Mesothelial cell of epicardium (in vitro differentiated cells): ENCODE measurements around the gene CPA5. TPM values are rescaled to one million over a fixed set of nuclear protein-coding genes. Genes with fewer than 3 reads are reported as not detected.

Experiments used
- DNase-seq, 2 experiments: peaks; one replicate each; pipeline ENCODE4 v3.0.0; 2021; ENCODE audit warnings: low spot score in 2 of 2; ENCODE audit not compliant: unreplicated experiment in 2 of 2
- H3K27ac Mint-ChIP-seq: 2 replicates; pipeline ENCODE4 v1.8.0; 2021; ENCODE audit warnings: mixed read lengths
- H3K27me3 Mint-ChIP-seq: 2 replicates; pipeline ENCODE4 v1.8.0; 2021; ENCODE audit warnings: low read depth, mixed read lengths
- H3K36me3 Mint-ChIP-seq: 2 replicates; pipeline ENCODE4 v1.8.0; 2021; ENCODE audit warnings: mixed read lengths
- H3K4me1 Mint-ChIP-seq: 2 replicates; pipeline ENCODE4 v1.8.0; 2021; ENCODE audit warnings: mixed read lengths
- H3K4me3 Mint-ChIP-seq: 2 replicates; pipeline ENCODE4 v1.8.0; 2021; ENCODE audit warnings: mild to moderate bottlenecking, moderate library complexity, mixed read lengths
- H3K9me3 Mint-ChIP-seq: 2 replicates; pipeline ENCODE4 v1.8.0; 2021; ENCODE audit warnings: mixed read lengths
- CTCF ChIP-seq: fragments of 200-600 bp; sonication (generic); IDR thresholded peaks from one replicate; pipeline ENCODE4 v1.5.0; 2021; ENCODE audit warnings: antibody characterized with exemption; ENCODE audit not compliant: unreplicated experiment
- total RNA-seq: library from RNA; stranded (reverse); gene quantifications from 3 replicates; pipeline ENCODE4 v1.2.1, GENCODE V29; 2021

The CPA5 gene
- total RNA-seq, 1 donor from 2014 or later = not detected

GRCh38 chr7:130322615-130323014 lies 22.0 kb upstream of the CPA5 start:
- Mint-ChIP-seq H3K27me3 (no peaks in the 10 kb centered on the region), H3K4me1 (peaks cover 29% of the 10 kb centered on the region)
- TF ChIP-seq CTCF = no peak

GRCh38 chr7:130324306-130324943 lies 20.2 kb upstream of the CPA5 start:
- H3K27ac Mint-ChIP-seq = peak overlapping the region; percentile 85
- no peak overlapping the region for H3K4me3 Mint-ChIP-seq
- peaks cover 33% of the 10 kb centered on the region for H3K4me1 Mint-ChIP-seq
- DNase-seq = no peak
- H3K27me3 Mint-ChIP-seq = no peaks in the 10 kb centered on the region
- no peak for TF ChIP-seq CTCF
- no peaks in the 10 kb centered on the region for H3K9me3 Mint-ChIP-seq
- H3K36me3 Mint-ChIP-seq = peaks cover 2% of the 10 kb centered on the region

More at GRCh38 chr7:130322615-130323014, 22.0 kb upstream of the CPA5 start:
- DNase-seq = no peak
- Mint-ChIP-seq H3K4me3 (no peak overlapping the region), H3K36me3 (peaks cover 2% of the 10 kb centered on the region), H3K9me3 (no peaks in the 10 kb centered on the region), H3K27ac (no peak overlapping the region)

GRCh38 chr7:130329681-130330080 lies 14.9 kb upstream of the CPA5 start:
- Mint-ChIP-seq H3K27me3 (no peaks in the 10 kb centered on the region), H3K9me3 (no peaks in the 10 kb centered on the region), H3K36me3 (no peaks in the 10 kb centered on the region), H3K27ac (peak overlapping the region; percentile 77), H3K4me3 (no peak overlapping the region), H3K4me1 (peaks cover 47% of the 10 kb centered on the region)
- TF ChIP-seq CTCF = no peak
- no peak for DNase-seq

- DNase-seq = no peak
- no peak for TF ChIP-seq CTCF
- H3K36me3 Mint-ChIP-seq = peaks cover 5% of the 10 kb centered on the region
- H3K27me3 Mint-ChIP-seq = no peaks in the 10 kb centered on the region
- peaks cover 54% of the 10 kb centered on the region for H3K4me1 Mint-ChIP-seq
- no peak overlapping the region for H3K4me3 Mint-ChIP-seq
- H3K9me3 Mint-ChIP-seq = no peaks in the 10 kb centered on the region
- H3K27ac Mint-ChIP-seq = peak overlapping the region; percentile 43
Measured at GRCh38 chr7:130332259-130333053, 12.2 kb upstream of the CPA5 start.

- Mint-ChIP-seq H3K36me3 (peaks cover 5% of the 10 kb centered on the region), H3K4me3 (no peak overlapping the region), H3K27ac (no peak overlapping the region), H3K9me3 (no peaks in the 10 kb centered on the region), H3K27me3 (no peaks in the 10 kb centered on the region), H3K4me1 (peaks cover 50% of the 10 kb centered on the region)
- no peak for TF ChIP-seq CTCF
- no peak for DNase-seq
Measured at GRCh38 chr7:130333832-130334231, 10.8 kb upstream of the CPA5 start.
